ENCODE measurements around the gene AFP.

Gene AFP

DNA sequence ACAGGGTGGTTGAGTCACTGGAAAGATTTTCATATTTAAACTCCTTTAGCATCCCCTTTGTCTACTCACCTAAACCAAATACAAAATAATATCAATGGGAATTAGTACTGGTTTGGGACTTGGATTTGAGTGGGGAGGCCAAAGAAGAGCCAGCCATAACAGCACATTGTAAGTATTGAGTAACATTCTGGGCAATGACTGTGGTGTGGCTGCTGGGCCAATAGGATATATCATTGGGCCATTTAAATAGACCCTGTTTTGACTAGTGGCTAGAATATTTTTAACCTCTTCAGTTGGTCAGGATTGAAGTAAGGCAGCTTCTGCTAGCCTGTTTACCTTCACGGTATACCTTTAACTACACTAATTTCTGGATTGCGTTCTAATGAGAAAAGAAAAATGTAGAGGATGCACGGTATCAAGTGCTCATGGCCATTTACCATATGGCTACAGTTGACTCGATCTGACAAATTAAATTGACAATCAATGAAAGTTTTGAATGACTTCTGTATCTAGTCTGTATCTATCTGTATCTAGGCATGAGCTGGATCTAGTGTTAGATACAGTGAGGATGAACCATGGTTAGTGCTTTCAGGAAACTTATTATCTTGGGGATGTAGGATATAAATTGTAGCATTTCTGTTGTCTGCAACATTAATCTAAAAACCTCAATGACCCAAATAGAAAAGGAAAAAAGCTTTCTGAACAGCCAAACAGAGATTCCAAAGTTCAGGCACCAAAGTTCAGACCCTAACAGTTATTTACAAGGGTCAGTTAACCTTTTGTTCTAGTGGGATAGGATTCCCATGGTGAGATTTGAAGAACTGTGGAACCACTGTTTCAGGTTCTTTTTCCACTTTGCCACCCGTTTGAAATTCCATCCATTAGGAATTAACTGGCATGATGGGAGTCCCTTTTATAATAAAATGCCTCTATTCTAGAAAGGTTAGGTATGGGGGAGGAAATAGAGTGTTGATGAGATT lies 38.7 kb upstream of the AFP start:
- DNase-seq (ENCODE audit: extremely low read depth, low read depth): no peak
- TF ChIP-seq, protein P1, sequence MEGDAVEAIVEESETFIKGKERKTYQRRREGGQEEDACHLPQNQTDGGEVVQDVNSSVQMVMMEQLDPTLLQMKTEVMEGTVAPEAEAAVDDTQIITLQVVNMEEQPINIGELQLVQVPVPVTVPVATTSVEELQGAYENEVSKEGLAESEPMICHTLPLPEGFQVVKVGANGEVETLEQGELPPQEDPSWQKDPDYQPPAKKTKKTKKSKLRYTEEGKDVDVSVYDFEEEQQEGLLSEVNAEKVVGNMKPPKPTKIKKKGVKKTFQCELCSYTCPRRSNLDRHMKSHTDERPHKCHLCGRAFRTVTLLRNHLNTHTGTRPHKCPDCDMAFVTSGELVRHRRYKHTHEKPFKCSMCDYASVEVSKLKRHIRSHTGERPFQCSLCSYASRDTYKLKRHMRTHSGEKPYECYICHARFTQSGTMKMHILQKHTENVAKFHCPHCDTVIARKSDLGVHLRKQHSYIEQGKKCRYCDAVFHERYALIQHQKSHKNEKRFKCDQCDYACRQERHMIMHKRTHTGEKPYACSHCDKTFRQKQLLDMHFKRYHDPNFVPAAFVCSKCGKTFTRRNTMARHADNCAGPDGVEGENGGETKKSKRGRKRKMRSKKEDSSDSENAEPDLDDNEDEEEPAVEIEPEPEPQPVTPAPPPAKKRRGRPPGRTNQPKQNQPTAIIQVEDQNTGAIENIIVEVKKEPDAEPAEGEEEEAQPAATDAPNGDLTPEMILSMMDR (IDR thresholded peaks at IDR 0.05; ENCODE audit: low read depth, low read length, missing control alignments): no peak
- H3K4me3 ChIP-seq (replicated peaks; ENCODE audit: low read depth, low read length): no peak overlapping the region

DNA sequence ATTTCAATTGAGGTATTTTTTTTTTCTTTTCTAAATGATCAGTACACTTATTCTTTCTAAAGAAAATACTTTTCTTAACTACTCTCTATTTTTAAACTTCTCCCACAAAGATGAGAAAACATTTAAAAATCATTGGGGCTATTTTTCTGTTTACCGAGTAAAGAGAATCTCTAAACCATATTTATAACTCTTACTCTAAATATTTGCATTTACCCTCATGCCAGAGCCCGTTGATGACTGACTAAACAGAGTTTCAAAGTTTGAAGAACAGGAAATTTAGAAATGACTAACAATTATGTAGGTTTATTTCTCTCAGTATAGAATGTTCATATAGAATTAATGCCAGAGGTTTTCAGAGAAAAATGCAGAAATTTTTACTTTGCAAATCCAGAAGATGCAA lies 34.6 kb upstream of the AFP start:
- TF ChIP-seq, protein P1 (IDR thresholded peaks at IDR 0.05; ENCODE audit: low read depth, low read length, missing control alignments): no peak

DNA sequence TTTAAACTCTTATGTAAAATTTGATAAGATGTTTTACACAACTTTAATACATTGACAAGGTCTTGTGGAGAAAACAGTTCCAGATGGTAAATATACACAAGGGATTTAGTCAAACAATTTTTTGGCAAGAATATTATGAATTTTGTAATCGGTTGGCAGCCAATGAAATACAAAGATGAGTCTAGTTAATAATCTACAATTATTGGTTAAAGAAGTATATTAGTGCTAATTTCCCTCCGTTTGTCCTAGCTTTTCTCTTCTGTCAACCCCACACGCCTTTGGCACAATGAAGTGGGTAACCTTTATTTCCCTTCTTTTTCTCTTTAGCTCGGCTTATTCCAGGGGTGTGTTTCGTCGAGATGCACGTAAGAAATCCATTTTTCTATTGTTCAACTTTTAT lies 32.0 kb upstream of the AFP start, which contains the start of gene ALB:
Gene ALB, plus strand, starts transcription at position 246 of the 400 bp plus-strand sequence. Its CDS starts 41 bp downstream, at position 287.
- no peak for DNase-seq (ENCODE audit: extremely low read depth, low read depth)
- H3K4me3 ChIP-seq (replicated peaks; ENCODE audit: low read depth, low read length): no peak within 1 kb of the TSS
- TF ChIP-seq, protein P1 (IDR thresholded peaks at IDR 0.05; ENCODE audit: low read depth, low read length, missing control alignments): no peak

More for the DNA sequence above, 34.6 kb upstream of the AFP start:
- DNase-seq (ENCODE audit: extremely low read depth, low read depth): no peak
- H3K4me3 ChIP-seq (replicated peaks; ENCODE audit: low read depth, low read length): no peak overlapping the region

DNA sequence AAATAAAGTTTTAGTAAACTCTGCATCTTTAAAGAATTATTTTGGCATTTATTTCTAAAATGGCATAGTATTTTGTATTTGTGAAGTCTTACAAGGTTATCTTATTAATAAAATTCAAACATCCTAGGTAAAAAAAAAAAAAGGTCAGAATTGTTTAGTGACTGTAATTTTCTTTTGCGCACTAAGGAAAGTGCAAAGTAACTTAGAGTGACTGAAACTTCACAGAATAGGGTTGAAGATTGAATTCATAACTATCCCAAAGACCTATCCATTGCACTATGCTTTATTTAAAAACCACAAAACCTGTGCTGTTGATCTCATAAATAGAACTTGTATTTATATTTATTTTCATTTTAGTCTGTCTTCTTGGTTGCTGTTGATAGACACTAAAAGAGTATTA lies 31.6 kb upstream of the AFP start:
- TF ChIP-seq, protein P1 (IDR thresholded peaks at IDR 0.05; ENCODE audit: low read depth, low read length, missing control alignments): no peak
- no peak overlapping the region for H3K4me3 ChIP-seq (replicated peaks; ENCODE audit: low read depth, low read length)
- no peak for DNase-seq (ENCODE audit: extremely low read depth, low read depth)

DNA sequence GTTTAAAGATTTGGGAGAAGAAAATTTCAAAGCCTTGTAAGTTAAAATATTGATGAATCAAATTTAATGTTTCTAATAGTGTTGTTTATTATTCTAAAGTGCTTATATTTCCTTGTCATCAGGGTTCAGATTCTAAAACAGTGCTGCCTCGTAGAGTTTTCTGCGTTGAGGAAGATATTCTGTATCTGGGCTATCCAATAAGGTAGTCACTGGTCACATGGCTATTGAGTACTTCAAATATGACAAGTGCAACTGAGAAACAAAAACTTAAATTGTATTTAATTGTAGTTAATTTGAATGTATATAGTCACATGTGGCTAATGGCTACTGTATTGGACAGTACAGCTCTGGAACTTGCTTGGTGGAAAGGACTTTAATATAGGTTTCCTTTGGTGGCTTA lies 30.9 kb upstream of the AFP start:
- no peak overlapping the region for H3K4me3 ChIP-seq (replicated peaks; ENCODE audit: low read depth, low read length)
- no peak for DNase-seq (ENCODE audit: extremely low read depth, low read depth)
- TF ChIP-seq, protein P1 (IDR thresholded peaks at IDR 0.05; ENCODE audit: low read depth, low read length, missing control alignments): no peak

DNA sequence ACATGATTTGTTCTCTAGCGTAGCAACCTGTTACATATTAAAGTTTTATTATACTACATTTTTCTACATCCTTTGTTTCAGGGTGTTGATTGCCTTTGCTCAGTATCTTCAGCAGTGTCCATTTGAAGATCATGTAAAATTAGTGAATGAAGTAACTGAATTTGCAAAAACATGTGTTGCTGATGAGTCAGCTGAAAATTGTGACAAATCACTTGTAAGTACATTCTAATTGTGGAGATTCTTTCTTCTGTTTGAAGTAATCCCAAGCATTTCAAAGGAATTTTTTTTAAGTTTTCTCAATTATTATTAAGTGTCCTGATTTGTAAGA lies 29.5 kb upstream of the AFP start:
- no peak for DNase-seq (ENCODE audit: extremely low read depth, low read depth)
- no peak overlapping the region for H3K4me3 ChIP-seq (replicated peaks; ENCODE audit: low read depth, low read length)
- TF ChIP-seq, protein P1 (IDR thresholded peaks at IDR 0.05; ENCODE audit: low read depth, low read length, missing control alignments): no peak

All from HFF-Myc (cell line).